ENCODE results near the gene TMEM218.

The TMEM218 gene

GRCh38 chr11:125111343-125112207, at the start of gene TMEM218:
TSS of gene TMEM218 (minus strand) at chr11:125111626. CDS start at chr11:125102241, 9,385 bp downstream.
- peak; percentile 80 to 97 for DNase-seq

- DNase-seq, result no peak
These were observed 46.7 kb upstream of the TMEM218 start for GRCh38 chr11:125157953-125158680.

DNA sequence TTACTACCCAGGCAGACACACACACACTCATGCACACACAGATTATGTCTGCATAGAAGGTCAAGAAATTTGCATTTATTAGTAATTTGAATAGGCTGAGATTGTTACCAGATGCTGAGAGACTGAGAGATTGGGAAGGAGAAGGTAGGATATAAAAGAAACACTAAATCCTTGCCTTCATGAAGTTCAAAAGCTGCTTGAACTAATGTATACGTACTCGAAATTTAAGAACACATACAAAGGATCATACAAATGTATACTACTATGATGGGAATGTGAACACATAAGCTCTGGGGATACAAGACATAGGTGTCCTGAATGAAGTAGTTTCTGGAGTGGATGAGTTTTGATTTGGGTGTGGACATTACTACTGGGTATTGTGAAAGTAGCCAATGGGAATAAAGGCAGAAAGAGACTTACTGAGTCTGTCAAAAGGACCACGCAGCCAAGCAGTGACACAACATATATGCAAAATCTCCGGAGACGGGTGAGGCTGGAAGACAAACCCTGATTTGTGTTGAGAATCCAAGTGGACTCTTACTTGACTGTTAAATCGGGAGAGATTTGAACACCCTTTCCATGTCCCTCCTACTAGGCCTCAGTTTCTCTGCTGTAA, 45.8 kb upstream of the TMEM218 start:
- DNase-seq, result no peak

GRCh38 chr11:125156346-125157117, 45.1 kb upstream of the TMEM218 start:
- DNase-seq, result no peak

DNA sequence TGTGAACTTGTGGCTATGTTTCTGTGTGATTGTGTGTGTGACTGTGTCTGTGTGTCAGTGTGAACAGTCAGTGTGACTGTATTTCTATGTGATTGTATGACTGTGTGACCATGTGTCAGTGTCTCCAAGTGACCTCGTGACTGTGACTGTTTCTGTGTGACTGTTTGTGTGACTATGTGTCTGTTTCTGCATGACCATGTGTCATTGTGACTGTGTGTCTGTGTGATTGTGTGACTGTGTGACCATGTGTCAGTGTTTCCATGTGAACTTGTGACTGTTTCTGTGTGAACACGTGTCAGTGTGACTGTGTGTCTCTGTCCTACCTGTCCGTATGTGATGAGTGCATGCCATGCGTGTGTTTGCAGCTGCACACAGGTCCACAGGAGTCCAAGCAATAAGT, 44.3 kb upstream of the TMEM218 start:
- DNase-seq, result no peak

GRCh38 chr11:125155100-125155444, 43.6 kb upstream of the TMEM218 start:
- DNase-seq, result no peak

DNA sequence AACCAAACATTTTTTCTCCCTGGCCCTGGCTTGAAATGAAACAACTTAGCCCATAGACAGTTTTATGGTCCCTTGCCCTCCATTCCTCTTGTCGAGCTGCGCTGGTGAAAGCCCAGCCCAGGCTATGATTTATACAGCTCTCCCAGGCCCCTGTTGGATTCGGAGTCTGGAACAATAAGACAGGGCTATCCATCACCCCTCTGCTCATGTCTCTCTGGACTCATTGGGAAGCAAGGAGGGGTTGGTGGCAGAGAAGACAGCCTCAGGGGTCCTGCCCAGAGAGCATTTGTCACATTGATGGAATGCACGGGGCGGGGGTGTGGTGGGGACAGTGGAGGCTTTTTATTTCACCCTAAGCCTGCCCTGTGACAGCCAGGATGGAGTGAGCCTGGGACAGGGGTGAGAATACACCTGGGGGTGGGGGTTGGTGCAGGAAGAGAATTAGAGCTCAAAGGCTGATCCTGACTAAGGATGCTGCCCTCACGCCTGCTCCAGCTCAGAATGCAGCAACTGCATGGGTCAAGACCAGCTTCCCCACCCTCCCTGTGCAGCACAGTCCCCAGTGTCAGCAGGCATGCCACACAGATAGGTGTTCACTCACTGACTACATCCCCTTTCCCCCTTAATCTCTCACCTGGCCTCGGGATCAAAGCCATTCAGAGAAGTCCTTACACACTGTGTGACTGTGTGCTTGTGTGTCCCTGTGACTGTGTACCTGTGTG, 43.1 kb upstream of the TMEM218 start:
- no peak for DNase-seq

DNA sequence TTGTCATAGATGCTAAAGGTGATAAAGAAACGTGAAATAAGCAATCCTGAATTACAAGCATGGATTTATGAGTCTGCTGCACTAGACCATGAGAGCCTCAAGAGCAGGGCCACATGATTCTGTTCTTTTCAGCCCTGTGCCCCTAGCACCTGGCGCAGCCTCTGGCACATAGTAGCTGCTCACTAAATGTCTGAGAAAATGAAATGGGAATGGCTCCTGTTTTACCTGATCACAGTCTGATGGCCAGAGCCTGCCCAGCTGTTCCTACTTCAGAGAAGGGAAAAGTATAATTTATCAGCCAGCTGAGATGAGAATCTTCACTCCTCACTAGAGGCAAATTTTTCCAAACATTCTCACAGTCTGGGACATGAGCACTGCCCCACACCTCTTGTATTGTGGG, 42.4 kb upstream of the TMEM218 start:
- no peak for DNase-seq

DNA sequence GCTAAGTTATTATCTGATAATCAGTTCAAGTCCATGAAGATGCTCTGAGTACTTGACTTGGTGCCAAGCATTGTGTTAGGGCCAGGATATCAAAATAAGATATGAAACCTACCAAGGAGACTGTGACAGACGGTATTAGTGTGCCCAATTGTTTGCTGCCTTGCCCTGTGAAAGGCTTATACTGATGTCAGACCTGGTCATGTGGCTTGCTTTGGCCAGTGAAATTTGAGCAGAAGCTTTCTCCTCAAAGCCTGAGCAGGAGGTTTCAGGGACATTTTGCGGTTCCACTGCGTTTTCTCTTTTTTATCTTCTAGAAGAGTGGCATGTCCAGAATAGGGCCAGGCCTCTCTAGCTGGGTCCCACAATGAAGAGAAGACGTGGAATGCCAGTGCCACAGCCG, 37.3 kb upstream of the TMEM218 start:
- DNase-seq, result no peak

DNA sequence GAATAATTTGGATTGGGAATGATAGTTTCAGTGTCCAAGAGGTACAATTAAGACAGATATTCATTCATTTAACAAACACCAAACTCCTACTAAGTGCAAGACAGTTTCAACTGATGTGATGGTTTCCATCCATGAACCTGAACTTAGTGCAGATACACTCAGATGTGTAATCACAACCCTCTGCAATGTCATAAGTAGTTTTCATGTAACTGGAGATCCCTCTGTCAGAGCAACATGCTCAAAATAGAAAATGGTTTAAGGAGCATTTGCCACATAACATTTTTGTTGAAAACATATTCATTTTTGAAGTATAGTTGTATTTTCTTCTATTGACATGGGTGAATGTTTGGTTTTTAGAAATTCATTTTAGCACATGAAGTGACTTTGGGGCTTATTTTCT, 36.6 kb upstream of the TMEM218 start:
- no peak for DNase-seq

- no peak for DNase-seq
These were observed 35.9 kb upstream of the TMEM218 start for GRCh38 chr11:125147280-125147679.

DNA sequence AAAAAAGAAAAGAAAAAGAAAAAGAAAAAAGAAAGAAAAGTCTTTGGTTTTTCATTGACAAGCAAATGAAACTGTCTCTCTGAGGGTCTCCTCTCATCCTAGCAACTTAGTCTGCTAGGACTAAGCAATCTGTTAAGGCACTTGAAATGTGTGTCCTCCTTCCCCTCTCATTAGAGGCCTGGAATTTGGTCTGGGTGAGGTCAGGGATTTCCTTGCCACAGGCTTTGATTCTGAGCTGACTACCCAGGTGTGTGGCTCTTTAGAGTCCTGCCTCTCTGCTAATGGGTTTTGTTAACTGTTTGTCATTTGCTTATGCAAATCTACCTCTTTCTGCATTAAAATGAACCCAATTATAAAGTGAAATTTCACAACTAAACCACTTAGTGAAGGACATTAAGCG, 34.8 kb upstream of the TMEM218 start:
- no peak for DNase-seq

DNA sequence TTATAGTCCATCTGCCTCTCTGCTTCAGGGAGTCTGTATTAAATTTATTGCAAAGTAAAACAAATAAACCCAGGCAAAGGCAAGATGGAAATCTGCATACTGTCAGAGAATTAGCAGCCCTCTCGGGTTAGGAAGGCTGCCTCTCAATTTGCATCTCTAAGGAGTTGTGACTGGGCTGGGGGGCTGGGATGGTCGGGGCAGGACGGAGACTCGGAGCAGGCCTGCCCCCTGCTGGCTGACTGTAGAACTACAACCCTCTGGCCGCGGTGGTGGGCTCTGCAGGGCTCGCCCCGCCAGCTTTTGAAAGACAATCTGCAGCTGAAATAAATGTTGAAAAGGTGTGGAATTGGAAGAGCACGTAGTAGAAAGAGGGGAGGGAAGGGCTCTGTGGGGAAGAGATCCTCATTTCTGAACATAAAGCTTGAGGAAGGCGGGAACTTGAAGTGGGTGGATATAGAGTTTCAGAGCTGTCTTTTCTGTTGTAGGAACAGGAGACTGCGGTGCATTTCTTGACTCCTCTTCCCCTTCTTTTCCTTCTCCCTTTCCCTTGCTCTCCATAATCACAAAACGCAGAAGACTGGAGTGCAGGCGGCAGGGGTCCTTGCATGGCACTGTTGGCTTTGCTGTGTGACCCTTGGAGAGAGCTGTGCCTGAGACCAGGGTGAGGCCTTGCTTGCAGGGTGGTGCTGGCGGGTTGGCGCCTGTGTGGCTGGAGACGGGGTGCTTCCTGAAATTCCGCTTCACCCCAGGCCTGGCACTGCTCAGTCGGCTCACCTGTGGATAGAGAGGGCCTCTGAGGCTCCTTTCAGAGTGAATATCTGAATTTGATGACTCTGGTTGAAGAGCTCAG, 30.5 kb upstream of the TMEM218 start:
- peak; percentile 28 to 62 for DNase-seq

DNA sequence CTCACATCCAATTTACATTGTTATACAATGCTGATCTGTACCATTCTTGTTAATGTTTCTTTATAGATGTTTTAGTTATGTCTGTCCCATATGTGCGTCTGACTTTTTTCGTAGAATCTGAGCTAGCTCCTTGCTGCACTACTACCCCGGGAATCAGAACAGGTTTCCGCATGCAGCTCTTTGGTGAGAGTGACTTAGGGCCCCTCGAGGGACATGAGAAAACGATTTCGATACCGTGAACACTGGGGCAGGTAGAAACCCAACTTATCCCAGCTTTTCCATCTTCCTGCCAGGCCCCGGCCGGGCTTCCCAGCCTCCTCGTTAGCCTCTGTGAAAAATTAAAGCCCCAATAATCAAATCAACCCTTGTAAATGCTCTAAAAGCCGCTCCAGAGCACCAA, 29.8 kb upstream of the TMEM218 start:
- no peak for DNase-seq

DNA sequence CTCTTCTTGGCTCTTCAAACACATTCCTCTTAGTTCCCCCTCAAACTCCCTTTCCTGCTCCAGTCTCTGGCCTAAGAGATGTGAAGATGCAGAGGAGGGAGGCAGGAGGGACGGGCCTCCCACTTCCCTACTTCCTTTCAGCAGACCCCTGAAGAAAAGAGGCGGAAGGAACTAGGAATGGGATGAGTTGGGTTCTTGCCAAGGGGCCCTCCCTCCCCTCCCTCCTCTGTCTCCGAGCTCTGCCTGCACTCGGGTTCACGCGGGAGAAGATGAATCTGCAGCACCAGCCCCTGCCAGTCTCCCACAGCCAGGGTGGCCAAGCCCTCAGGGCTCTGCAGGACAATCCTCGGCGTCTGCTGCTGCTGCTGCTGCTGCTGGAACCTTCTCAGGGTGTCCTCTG, 28.8 kb upstream of the TMEM218 start:
- DNase-seq, result no peak

DNA sequence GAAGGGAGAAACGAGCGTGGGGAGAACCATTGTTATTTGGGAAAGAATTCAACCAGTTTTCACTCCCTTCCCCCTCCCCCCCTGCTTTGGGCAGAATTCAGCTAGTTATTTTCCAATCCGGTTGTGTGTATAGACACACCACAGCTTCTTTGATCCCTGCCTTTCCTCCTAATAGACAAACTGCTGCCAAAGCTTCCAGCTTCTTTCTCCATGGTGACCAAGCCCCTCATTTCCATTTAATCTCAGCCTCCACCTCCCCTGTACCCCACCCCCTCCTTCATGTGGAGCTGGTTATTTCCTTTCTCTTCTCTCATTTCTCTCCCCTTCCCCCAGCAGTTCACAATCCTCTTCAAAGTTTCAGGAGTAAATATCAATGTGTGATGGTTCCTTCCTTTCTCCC, 28.4 kb upstream of the TMEM218 start:
- no peak for DNase-seq

- DNase-seq, result no peak
These were observed 27.5 kb upstream of the TMEM218 start for GRCh38 chr11:125138966-125139365.

DNA sequence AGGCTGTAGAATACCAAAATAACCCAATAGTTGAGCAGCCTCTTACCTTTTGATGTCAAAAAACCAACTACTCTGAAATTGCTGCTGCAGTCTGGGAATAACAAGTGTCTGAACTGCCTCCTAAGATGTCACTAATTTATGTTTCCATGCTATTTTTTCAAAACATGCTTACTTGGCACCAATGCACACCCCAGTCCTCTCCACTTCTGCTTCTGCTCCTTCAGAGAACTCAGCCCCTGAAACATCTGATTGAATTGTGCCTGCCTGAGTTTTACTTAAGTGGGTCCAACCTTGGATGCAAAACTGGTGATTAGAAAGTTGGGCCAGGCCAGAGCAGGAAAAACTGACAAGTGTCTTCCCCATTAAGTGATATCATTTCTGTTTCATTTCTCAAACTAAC, 24.6 kb upstream of the TMEM218 start:
- no peak for DNase-seq

DNA sequence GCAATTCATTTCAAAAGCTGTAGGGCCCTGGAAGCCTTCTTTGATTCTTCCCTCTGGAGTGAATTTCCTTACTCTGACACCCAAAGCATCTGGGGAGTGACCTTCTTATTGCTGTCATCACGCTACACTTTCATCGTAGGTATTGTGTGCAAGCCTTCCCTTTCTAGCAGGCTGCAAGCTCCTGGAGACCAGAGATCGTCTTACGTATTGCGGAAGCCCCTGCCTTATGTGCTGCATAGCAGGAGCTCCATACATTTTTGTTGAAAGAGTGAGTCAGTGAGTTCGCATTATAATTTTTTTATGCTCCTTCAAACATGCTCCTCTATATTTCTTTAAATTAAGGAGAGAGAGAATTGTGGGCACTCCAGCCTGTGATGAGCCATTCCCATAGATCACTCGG, 21.2 kb upstream of the TMEM218 start:
- no peak for DNase-seq

DNA sequence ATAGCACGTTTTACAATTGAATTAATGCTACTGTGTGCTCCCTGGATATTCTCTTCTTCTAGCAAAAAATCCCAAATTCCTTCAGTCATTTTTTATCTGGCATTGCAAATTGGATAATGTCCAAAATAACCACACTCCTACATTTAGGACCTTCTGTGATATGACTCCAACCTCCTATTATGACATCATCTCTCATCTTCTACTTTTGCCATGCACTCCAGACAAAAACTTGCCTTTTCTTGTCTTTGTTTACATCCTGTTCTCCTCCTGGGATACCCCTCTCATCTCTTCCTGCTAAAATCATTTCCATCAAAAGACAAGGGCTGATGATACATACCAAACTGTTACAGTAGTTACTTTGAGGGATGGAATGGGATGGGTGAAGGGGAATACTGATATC, 20.6 kb upstream of the TMEM218 start:
- no peak for DNase-seq

- DNase-seq, result no peak
These were observed 18.0 kb upstream of the TMEM218 start for GRCh38 chr11:125129316-125129993.
